HG03103 (cell line): ENCODE data around the gene CCDC78.

Experiments used
- ATAC-seq: cut with Tn5 transposase; IDR thresholded peaks from one replicate; pipeline ENCODE4 v1.9.1; 2021; ENCODE audit warnings: low read depth; ENCODE audit not compliant: unreplicated experiment

The CCDC78 gene

GRCh38 chr16:726438-727290 lies at the start of gene CCDC78, which contains the start of gene HAGHL:
CCDC78 (minus strand) TSS chr16:726443; CDS start chr16:726367, 76 bp downstream.
HAGHL (plus strand) TSS chr16:727106; CDS start chr16:727510, 404 bp downstream.
- no peak for ATAC-seq

- ATAC-seq, result no peak
Observed at GRCh38 chr16:775236-775796, 49.1 kb upstream of the CCDC78 start.

GRCh38 chr16:774086-775001 lies 48.1 kb upstream of the CCDC78 start:
- ATAC-seq, result no peak

GRCh38 chr16:772959-773358 lies 46.7 kb upstream of the CCDC78 start:
- ATAC-seq, result no peak

- ATAC-seq, result no peak
Observed at GRCh38 chr16:770411-770810, 44.2 kb upstream of the CCDC78 start.

- no peak for ATAC-seq
Observed at GRCh38 chr16:769934-770333, 43.7 kb upstream of the CCDC78 start.

GRCh38 chr16:769184-769784 lies 43.0 kb upstream of the CCDC78 start:
- no peak for ATAC-seq

GRCh38 chr16:768428-768827 lies 42.2 kb upstream of the CCDC78 start:
- no peak for ATAC-seq

- ATAC-seq, result no peak
Observed at GRCh38 chr16:767743-768235, 41.5 kb upstream of the CCDC78 start.

- ATAC-seq, result no peak
Observed at GRCh38 chr16:766820-767640, 40.8 kb upstream of the CCDC78 start.

- no peak for ATAC-seq
Observed at GRCh38 chr16:766008-766819, 40.0 kb upstream of the CCDC78 start.

GRCh38 chr16:765488-765865 lies 39.2 kb upstream of the CCDC78 start:
- ATAC-seq, result no peak

- ATAC-seq, result no peak
Observed at GRCh38 chr16:764848-765487, 38.7 kb upstream of the CCDC78 start.

GRCh38 chr16:764184-764750 lies 38.0 kb upstream of the CCDC78 start:
- ATAC-seq, result no peak

GRCh38 chr16:763369-764183 lies 37.3 kb upstream of the CCDC78 start:
- no peak for ATAC-seq

GRCh38 chr16:762595-763268 lies 36.5 kb upstream of the CCDC78 start:
- no peak for ATAC-seq
